ENCODE measurements around the gene ACAP2. TPM values are rescaled to one million over a fixed set of nuclear protein-coding genes. Genes with fewer than 3 reads are reported as not detected.

ACAP2 gene
- total RNA-seq, 2 donors from 2014 or later, result 78.6 to 85.8 TPM

- H3K36me3 Mint-ChIP-seq (ENCODE audit: low read depth), result no peaks in the 10 kb centered on the region
- DNase-seq (no peak), ATAC-seq (no peak)
- no peak overlapping the region for H3K27ac Mint-ChIP-seq
- peaks cover 11% of the 10 kb centered on the region for H3K4me1 Mint-ChIP-seq
- H3K4me3 Mint-ChIP-seq, result no peak overlapping the region
- H3K9me3 ChIP-seq (ENCODE audit: control insufficient read depth, low read length, poor library complexity, severe bottlenecking), result no peaks in the 10 kb centered on the region
- no peaks in the 10 kb centered on the region for H3K27me3 Mint-ChIP-seq
These were observed 10.4 kb upstream of the ACAP2 start for GRCh38 chr3:195453236-195453635.

- H3K27ac Mint-ChIP-seq, result no peak overlapping the region
- DNase-seq (no peak), ATAC-seq (no peak)
- H3K4me3 Mint-ChIP-seq, result no peak overlapping the region
- no peaks in the 10 kb centered on the region for H3K9me3 ChIP-seq (ENCODE audit: control insufficient read depth, low read length, poor library complexity, severe bottlenecking)
- no peaks in the 10 kb centered on the region for H3K36me3 Mint-ChIP-seq (ENCODE audit: low read depth)
- H3K27me3 Mint-ChIP-seq, result no peaks in the 10 kb centered on the region
- H3K4me1 Mint-ChIP-seq, result peaks cover 10% of the 10 kb centered on the region
These were observed 8.7 kb upstream of the ACAP2 start for GRCh38 chr3:195451373-195452015.

- H3K4me1 Mint-ChIP-seq, result peaks cover 14% of the 10 kb centered on the region
- ATAC-seq (no peak), DNase-seq (no peak)
- no peak overlapping the region for H3K27ac Mint-ChIP-seq
- no peaks in the 10 kb centered on the region for H3K9me3 ChIP-seq (ENCODE audit: control insufficient read depth, low read length, poor library complexity, severe bottlenecking)
- no peak overlapping the region for H3K4me3 Mint-ChIP-seq
- no peaks in the 10 kb centered on the region for H3K27me3 Mint-ChIP-seq
- H3K36me3 Mint-ChIP-seq (ENCODE audit: low read depth), result no peaks in the 10 kb centered on the region
These were observed 8.0 kb upstream of the ACAP2 start for GRCh38 chr3:195450731-195451229.

- Mint-ChIP-seq H3K27me3 (no peaks in the 10 kb centered on the region), H3K4me1 (peaks cover 23% of the 10 kb centered on the region), H3K4me3 (no peak overlapping the region), H3K36me3 (ENCODE audit: low read depth) (no peaks in the 10 kb centered on the region), H3K27ac (no peak overlapping the region)
- ATAC-seq (no peak), DNase-seq (no peak)
- no peaks in the 10 kb centered on the region for H3K9me3 ChIP-seq (ENCODE audit: control insufficient read depth, low read length, poor library complexity, severe bottlenecking)
These were observed 5.5 kb upstream of the ACAP2 start for GRCh38 chr3:195448205-195448875.

GRCh38 chr3:195447201-195447600, 4.4 kb upstream of the ACAP2 start:
- Mint-ChIP-seq H3K4me3 (no peak overlapping the region), H3K27me3 (no peaks in the 10 kb centered on the region), H3K4me1 (peaks cover 25% of the 10 kb centered on the region), H3K36me3 (ENCODE audit: low read depth) (no peaks in the 10 kb centered on the region), H3K27ac (no peak overlapping the region)
- H3K9me3 ChIP-seq (ENCODE audit: control insufficient read depth, low read length, poor library complexity, severe bottlenecking), result no peaks in the 10 kb centered on the region
- DNase-seq (no peak), ATAC-seq (no peak)

- no peak overlapping the region for H3K4me3 Mint-ChIP-seq
- DNase-seq (no peak), ATAC-seq (no peak)
- H3K4me1 Mint-ChIP-seq, result peaks cover 25% of the 10 kb centered on the region
- no peak overlapping the region for H3K27ac Mint-ChIP-seq
- H3K36me3 Mint-ChIP-seq (ENCODE audit: low read depth), result no peaks in the 10 kb centered on the region
- H3K9me3 ChIP-seq (ENCODE audit: control insufficient read depth, low read length, poor library complexity, severe bottlenecking), result no peaks in the 10 kb centered on the region
- H3K27me3 Mint-ChIP-seq, result no peaks in the 10 kb centered on the region
These were observed 3.5 kb upstream of the ACAP2 start for GRCh38 chr3:195446359-195446758.

- Mint-ChIP-seq H3K4me1 (peaks cover 28% of the 10 kb centered on the region), H3K27me3 (no peaks in the 10 kb centered on the region), H3K36me3 (ENCODE audit: low read depth) (no peaks in the 10 kb centered on the region), H3K27ac (no peak overlapping the region), H3K4me3 (no peak overlapping the region)
- ATAC-seq, result no peak
- no peaks in the 10 kb centered on the region for H3K9me3 ChIP-seq (ENCODE audit: control insufficient read depth, low read length, poor library complexity, severe bottlenecking)
- no peak for DNase-seq
These were observed 3.1 kb upstream of the ACAP2 start for GRCh38 chr3:195445885-195446284.

- peaks cover 31% of the 10 kb centered on the region for H3K4me1 Mint-ChIP-seq
- ATAC-seq (no peak), DNase-seq (no peak)
- no peaks in the 10 kb centered on the region for H3K9me3 ChIP-seq (ENCODE audit: control insufficient read depth, low read length, poor library complexity, severe bottlenecking)
- peak overlapping the region; percentile 75 for H3K27ac Mint-ChIP-seq
- peak overlapping the region; percentile 97 for H3K4me3 Mint-ChIP-seq
- H3K27me3 Mint-ChIP-seq, result no peaks in the 10 kb centered on the region
- H3K36me3 Mint-ChIP-seq (ENCODE audit: low read depth), result no peaks in the 10 kb centered on the region
These were observed 670 bp upstream of the ACAP2 start for GRCh38 chr3:195443391-195443989.

GRCh38 chr3:195441992-195442572, 738 bp downstream of the ACAP2 start:
- H3K4me3 Mint-ChIP-seq, result peak overlapping the region; percentile 97
- H3K27me3 Mint-ChIP-seq, result no peaks in the 10 kb centered on the region
- peak; percentile 24 to 51 (median 41) for DNase-seq
- no peaks in the 10 kb centered on the region for H3K36me3 Mint-ChIP-seq (ENCODE audit: low read depth)
- H3K9me3 ChIP-seq (ENCODE audit: control insufficient read depth, low read length, poor library complexity, severe bottlenecking), result no peaks in the 10 kb centered on the region
- H3K4me1 Mint-ChIP-seq, result peaks cover 34% of the 10 kb centered on the region
- peak; percentile 2 for ATAC-seq
- peak overlapping the region; percentile 86 for H3K27ac Mint-ChIP-seq

GRCh38 chr3:195441476-195441991, 1.3 kb downstream of the ACAP2 start:
- peak overlapping the region; percentile 97 for H3K4me3 Mint-ChIP-seq
- no peaks in the 10 kb centered on the region for H3K9me3 ChIP-seq (ENCODE audit: control insufficient read depth, low read length, poor library complexity, severe bottlenecking)
- no peak for ATAC-seq
- peak overlapping the region; percentile 86 for H3K27ac Mint-ChIP-seq
- H3K36me3 Mint-ChIP-seq (ENCODE audit: low read depth), result no peaks in the 10 kb centered on the region
- no peak for DNase-seq
- H3K4me1 Mint-ChIP-seq, result peaks cover 35% of the 10 kb centered on the region
- H3K27me3 Mint-ChIP-seq, result no peaks in the 10 kb centered on the region

- H3K4me1 Mint-ChIP-seq, result peaks cover 33% of the 10 kb centered on the region
- DNase-seq (no peak), ATAC-seq (no peak)
- no peaks in the 10 kb centered on the region for H3K36me3 Mint-ChIP-seq (ENCODE audit: low read depth)
- H3K4me3 Mint-ChIP-seq, result peak overlapping the region; percentile 97
- H3K27me3 Mint-ChIP-seq, result no peaks in the 10 kb centered on the region
- no peaks in the 10 kb centered on the region for H3K9me3 ChIP-seq (ENCODE audit: control insufficient read depth, low read length, poor library complexity, severe bottlenecking)
- peak overlapping the region; percentile 86 for H3K27ac Mint-ChIP-seq
These were observed 1.8 kb downstream of the ACAP2 start for GRCh38 chr3:195441051-195441450.

- no peak overlapping the region for H3K27ac Mint-ChIP-seq
- no peak for DNase-seq
- peaks cover 33% of the 10 kb centered on the region for H3K4me1 Mint-ChIP-seq
- no peaks in the 10 kb centered on the region for H3K27me3 Mint-ChIP-seq
- H3K36me3 Mint-ChIP-seq (ENCODE audit: low read depth), result no peaks in the 10 kb centered on the region
- H3K4me3 Mint-ChIP-seq, result peak overlapping the region; percentile 33
- H3K9me3 ChIP-seq (ENCODE audit: control insufficient read depth, low read length, poor library complexity, severe bottlenecking), result no peaks in the 10 kb centered on the region
- ATAC-seq, result no peak
These were observed 2.4 kb downstream of the ACAP2 start for GRCh38 chr3:195440379-195440778.

- no peak overlapping the region for H3K4me3 Mint-ChIP-seq
- peaks cover 38% of the 10 kb centered on the region for H3K4me1 Mint-ChIP-seq
- ATAC-seq, result no peak
- no peaks in the 10 kb centered on the region for H3K9me3 ChIP-seq (ENCODE audit: control insufficient read depth, low read length, poor library complexity, severe bottlenecking)
- H3K27ac Mint-ChIP-seq, result no peak overlapping the region
- H3K36me3 Mint-ChIP-seq (ENCODE audit: low read depth), result no peaks in the 10 kb centered on the region
- no peak for DNase-seq
- no peaks in the 10 kb centered on the region for H3K27me3 Mint-ChIP-seq
These were observed 4.4 kb downstream of the ACAP2 start for GRCh38 chr3:195438371-195438770.
